Parathyroid adenoma (tissue), 2 donors: Measurements from ENCODE around the gene CCZ1B.
"Not testable (repeated sequence)": the region's sequence is repeated elsewhere in the genome, so short reads cannot be mapped to it uniquely, and the experiment has no call there.

Experiments
- H2AFZ ChIP-seq: fragments of 300-600 bp; sonication (generic); one replicate; pipeline ENCODE4 v1.7.0; 2017; ENCODE audit warnings: antibody characterized with exemption, mild to moderate bottlenecking
- H3K27ac ChIP-seq: fragments of 300-600 bp; sonication (generic); one replicate; pipeline ENCODE4 v1.7.0; 2017
- H3K27me3 ChIP-seq: fragments of 300-600 bp; sonication (generic); one replicate; pipeline ENCODE4 v1.7.0; 2017; ENCODE audit warnings: low read length; ENCODE audit not compliant: control insufficient read depth, insufficient read depth
- H3K36me3 ChIP-seq: fragments of 300-600 bp; sonication (generic); one replicate; pipeline ENCODE4 v1.7.0; 2017; ENCODE audit warnings: low read length; ENCODE audit not compliant: control insufficient read depth, insufficient read depth
- H3K4me1 ChIP-seq: fragments of 300-600 bp; sonication (generic); one replicate; pipeline ENCODE4 v1.7.0; 2017; ENCODE audit warnings: control low read depth
- H3K4me2 ChIP-seq: fragments of 300-600 bp; sonication (generic); one replicate; pipeline ENCODE4 v1.7.0; 2017; ENCODE audit warnings: low read length
- H3K4me3 ChIP-seq: fragments of 300-600 bp; sonication (generic); one replicate; pipeline ENCODE4 v1.7.0; 2017; ENCODE audit warnings: low read depth, low read length
- H3K79me2 ChIP-seq: fragments of 300-600 bp; sonication (generic); one replicate; pipeline ENCODE4 v1.7.0; 2017; ENCODE audit warnings: control low read depth
- H3K9ac ChIP-seq: fragments of 300-600 bp; sonication (generic); one replicate; pipeline ENCODE4 v1.7.0; 2017; ENCODE audit warnings: mild to moderate bottlenecking
- H3K9me3 ChIP-seq: fragments of 300-600 bp; sonication (generic); one replicate; pipeline ENCODE4 v1.7.0; 2017; ENCODE audit warnings: low read length; ENCODE audit not compliant: control insufficient read depth
- CTCF ChIP-seq: fragments of 300-600 bp; sonication (generic); IDR thresholded peaks from one replicate; pipeline ENCODE4 v1.7.0; 2017; ENCODE audit warnings: antibody characterized with exemption, mild to moderate bottlenecking
- donor health status: primary hyperparathyroidism.

CCZ1B gene

DNA sequence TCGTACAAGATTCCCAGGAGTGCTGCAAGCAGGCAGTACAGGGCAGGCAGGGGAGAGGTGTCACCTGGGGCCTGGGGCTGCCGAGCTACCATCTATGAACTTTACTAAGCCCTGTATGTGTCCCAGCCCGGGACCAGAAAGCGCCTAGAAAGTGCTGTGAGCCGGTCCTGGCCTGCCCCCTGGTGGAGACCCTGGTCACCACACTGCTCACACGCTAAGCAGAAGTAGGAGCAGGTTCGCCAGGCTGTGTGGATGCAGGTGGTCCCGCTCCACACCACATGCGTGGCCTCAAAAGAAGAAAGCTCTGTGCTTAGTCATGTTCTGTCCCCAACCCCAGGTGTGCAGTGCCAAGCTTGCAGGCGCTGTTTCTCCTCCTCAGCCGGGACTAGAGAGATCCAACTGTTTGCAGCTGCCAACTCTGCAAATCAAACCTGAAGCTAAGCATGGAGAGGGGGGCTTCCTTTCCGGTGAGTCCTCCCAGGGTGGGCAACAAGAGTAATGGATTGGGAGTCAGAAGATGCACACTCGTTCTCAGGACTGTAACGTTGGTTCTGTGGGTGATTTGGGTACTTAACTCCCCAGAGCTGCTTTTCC, 31.7 kb upstream of the CCZ1B start:
- H3K36me3 ChIP-seq, H3K4me2 ChIP-seq, H3K4me3 ChIP-seq, H3K79me2 ChIP-seq, H3K9ac ChIP-seq, H3K27me3 ChIP-seq, H3K27ac ChIP-seq, H3K4me1 ChIP-seq, H3K9me3 ChIP-seq: not testable (repeated sequence)
- H2AFZ ChIP-seq: peak overlapping the region; percentile 66
- peak; percentile 84 for TF ChIP-seq CTCF

GRCh38 chr7:6855563-6856131, 29.6 kb upstream of the CCZ1B start:
- not testable (repeated sequence) for H3K36me3 ChIP-seq, H3K9ac ChIP-seq, H3K4me1 ChIP-seq, H3K27ac ChIP-seq, H3K79me2 ChIP-seq, H3K4me3 ChIP-seq, H3K9me3 ChIP-seq, H3K27me3 ChIP-seq
- peak overlapping the region; percentile 61 for H3K4me2 ChIP-seq
- peak overlapping the region; percentile 86 for H2AFZ ChIP-seq

DNA sequence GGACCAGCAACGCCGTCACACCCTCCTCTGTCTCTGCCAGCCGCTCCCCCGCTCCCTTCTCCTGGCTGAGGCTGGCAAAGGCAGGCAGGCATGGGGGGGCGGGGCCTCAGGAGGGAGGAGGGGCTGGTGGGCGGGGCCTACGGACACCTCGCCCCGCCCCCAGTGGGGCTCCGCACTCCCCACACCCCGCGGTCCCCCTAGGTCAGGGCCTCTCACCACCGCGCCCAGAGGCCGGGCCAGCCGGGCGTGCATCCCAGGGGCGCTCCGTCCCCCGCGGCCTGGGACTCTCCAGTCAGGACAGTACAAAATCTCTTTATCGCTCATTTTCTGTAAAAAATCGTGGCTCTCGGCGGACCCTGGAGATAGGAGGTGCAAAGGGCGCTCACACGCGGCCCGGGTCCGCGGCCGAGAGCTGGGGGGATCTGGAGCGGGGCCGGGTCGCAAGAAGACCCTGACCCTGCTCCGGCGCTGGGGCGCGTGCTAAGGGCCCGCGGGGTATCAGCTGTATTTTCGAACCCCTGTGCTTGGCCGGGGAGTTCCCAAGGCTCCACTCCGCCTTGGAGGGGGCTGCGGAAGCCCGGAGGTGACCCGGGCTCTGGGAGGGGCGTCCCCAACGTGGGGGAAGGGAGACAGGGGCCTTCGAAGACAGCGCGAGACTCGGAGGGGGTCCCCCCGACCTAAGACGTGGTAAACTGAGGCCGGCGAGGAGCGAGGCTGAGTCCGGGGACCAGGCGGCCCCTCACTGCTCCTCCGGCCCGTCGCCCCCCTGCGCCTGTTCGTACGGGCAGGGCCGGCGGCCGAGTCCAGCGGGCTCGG, 28.9 kb upstream of the CCZ1B start:
- not testable (repeated sequence) for H3K4me1 ChIP-seq, H3K36me3 ChIP-seq, H3K79me2 ChIP-seq, H3K9ac ChIP-seq, H3K27me3 ChIP-seq, H3K9me3 ChIP-seq
- H3K4me3 ChIP-seq: peak overlapping the region; percentile 55
- H3K27ac ChIP-seq: peak overlapping the region; percentile 57
- H3K4me2 ChIP-seq: peak overlapping the region; percentile 61
- H2AFZ ChIP-seq: peak overlapping the region; percentile 86

- H3K36me3 ChIP-seq, H2AFZ ChIP-seq, H3K79me2 ChIP-seq, H3K9ac ChIP-seq, H3K27me3 ChIP-seq, H3K27ac ChIP-seq, H3K4me1 ChIP-seq, H3K4me3 ChIP-seq, H3K9me3 ChIP-seq, H3K4me2 ChIP-seq: not testable (repeated sequence)
Observed at GRCh38 chr7:6853681-6854080, 27.6 kb upstream of the CCZ1B start.

GRCh38 chr7:6849127-6849526, 23.1 kb upstream of the CCZ1B start:
- H3K9me3 ChIP-seq, H2AFZ ChIP-seq, H3K4me3 ChIP-seq, H3K27me3 ChIP-seq, H3K4me1 ChIP-seq, H3K27ac ChIP-seq, H3K36me3 ChIP-seq, H3K9ac ChIP-seq, H3K79me2 ChIP-seq, H3K4me2 ChIP-seq: not testable (repeated sequence)

GRCh38 chr7:6847751-6848150, 21.7 kb upstream of the CCZ1B start:
- H3K4me2 ChIP-seq, H3K27me3 ChIP-seq, H3K9ac ChIP-seq, H3K4me3 ChIP-seq, H3K27ac ChIP-seq, H2AFZ ChIP-seq, H3K4me1 ChIP-seq, H3K79me2 ChIP-seq, H3K9me3 ChIP-seq, H3K36me3 ChIP-seq: not testable (repeated sequence)

DNA sequence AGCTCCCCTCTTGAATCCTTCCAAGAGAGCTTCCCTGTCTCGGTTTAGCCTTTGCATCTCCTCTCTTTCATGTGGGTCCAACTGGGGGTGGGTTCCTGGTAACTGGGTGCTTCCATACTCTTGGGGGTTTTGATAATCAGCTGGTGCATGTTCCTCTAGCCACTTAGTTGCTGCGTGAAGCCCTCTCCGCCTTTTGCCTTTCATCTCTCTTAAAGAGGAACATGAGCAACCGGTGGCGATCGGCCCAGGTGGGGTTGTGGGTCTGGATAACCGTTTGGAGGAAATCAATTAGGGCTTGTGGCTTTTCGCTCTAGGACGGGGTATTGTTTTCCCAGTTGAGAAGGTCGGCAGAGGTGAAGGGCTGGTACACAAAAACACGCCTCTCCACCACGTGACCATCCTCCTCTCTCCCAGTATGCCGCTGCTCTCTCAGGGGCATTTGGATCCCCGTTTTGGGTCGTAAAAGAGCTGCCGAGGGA, 19.9 kb upstream of the CCZ1B start:
- not testable (repeated sequence) for H3K27ac ChIP-seq, H3K4me1 ChIP-seq, H3K27me3 ChIP-seq, H3K79me2 ChIP-seq, H3K4me3 ChIP-seq, H3K36me3 ChIP-seq, H3K9me3 ChIP-seq, H3K4me2 ChIP-seq, H2AFZ ChIP-seq, H3K9ac ChIP-seq

DNA sequence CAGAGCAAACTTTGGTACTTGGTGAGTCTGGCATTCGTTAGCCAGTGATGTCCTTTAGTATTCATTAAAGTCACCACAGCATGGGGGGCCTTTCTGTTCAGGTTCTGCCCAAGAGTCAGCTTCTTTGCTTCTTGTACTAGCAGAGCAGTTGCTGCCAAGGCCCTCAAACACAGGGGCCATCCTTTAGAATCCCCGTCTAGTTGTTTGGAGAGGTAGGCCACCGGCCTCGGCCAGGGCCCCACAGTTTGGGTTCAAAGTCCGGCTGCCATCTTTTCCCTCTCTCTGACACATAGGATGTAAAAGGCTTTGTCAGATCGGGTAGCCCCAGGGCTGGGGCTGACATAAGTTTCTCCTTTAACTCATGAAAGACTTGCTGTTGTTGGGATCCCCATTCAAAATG, 17.6 kb upstream of the CCZ1B start:
- not testable (repeated sequence) for H3K9ac ChIP-seq, H3K27me3 ChIP-seq, H3K9me3 ChIP-seq, H3K36me3 ChIP-seq, H2AFZ ChIP-seq, H3K4me1 ChIP-seq, H3K4me3 ChIP-seq, H3K79me2 ChIP-seq, H3K27ac ChIP-seq, H3K4me2 ChIP-seq

- not testable (repeated sequence) for H3K79me2 ChIP-seq, H3K9ac ChIP-seq, H3K4me1 ChIP-seq, H3K36me3 ChIP-seq, H3K4me3 ChIP-seq, H3K27me3 ChIP-seq, H3K9me3 ChIP-seq, H3K4me2 ChIP-seq, H2AFZ ChIP-seq, H3K27ac ChIP-seq
Observed at GRCh38 chr7:6843092-6843491, 17.0 kb upstream of the CCZ1B start.

DNA sequence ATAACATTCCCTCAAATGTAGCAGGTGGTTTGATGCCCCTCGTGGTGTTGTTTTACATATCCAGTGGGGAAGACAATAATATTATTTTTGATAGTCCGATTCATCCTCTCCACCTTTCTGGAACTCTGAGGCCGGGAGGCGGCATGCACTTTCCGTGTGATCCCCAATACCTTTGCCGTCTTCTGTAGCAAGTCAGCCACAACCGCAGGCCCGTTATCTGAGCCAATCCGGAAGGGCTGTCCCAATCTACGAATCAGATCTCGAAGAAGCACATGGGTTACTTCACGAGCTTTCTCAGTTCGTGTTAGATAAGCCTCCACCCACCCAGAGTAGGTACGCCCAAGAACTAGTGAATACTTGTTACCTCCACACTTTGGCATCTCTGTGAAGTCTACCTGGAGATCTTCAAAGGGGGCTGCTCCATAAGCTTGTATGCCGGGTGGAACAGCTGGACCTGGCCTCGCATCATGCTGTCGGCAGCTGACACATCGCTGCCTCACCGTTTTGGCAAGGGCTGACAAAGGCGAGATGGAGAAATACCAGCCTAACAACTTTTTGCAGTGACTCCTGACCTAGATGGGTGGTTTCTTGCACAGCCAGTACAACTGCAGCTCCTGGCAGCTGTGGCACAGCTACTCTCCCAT, 16.3 kb upstream of the CCZ1B start:
- Histone ChIP-seq H3K4me2 (peak overlapping the region; percentile 42), H3K27ac (peak overlapping the region; percentile 49), H2AFZ (peak overlapping the region; percentile 81)
- not testable (repeated sequence) for H3K36me3 ChIP-seq, H3K79me2 ChIP-seq, H3K27me3 ChIP-seq, H3K9ac ChIP-seq, H3K4me1 ChIP-seq, H3K4me3 ChIP-seq, H3K9me3 ChIP-seq
